HG03108 (cell line): ENCODE results near the gene HIP1.
"Not testable (repeated sequence)": the region's sequence is repeated elsewhere in the genome, so short reads cannot be mapped to it uniquely, and the experiment has no call there.

Source experiments
- ATAC-seq: cut with Tn5 transposase; IDR thresholded peaks from one replicate; pipeline ENCODE4 v1.9.1; 2021; ENCODE audit warnings: moderate library complexity; ENCODE audit not compliant: unreplicated experiment

The HIP1 gene

GRCh38 chr7:75583255-75583654, 155.5 kb downstream of the HIP1 start:
- ATAC-seq = no peak

- no peak for ATAC-seq
Observed at GRCh38 chr7:75579899-75580298, 158.8 kb downstream of the HIP1 start.

DNA sequence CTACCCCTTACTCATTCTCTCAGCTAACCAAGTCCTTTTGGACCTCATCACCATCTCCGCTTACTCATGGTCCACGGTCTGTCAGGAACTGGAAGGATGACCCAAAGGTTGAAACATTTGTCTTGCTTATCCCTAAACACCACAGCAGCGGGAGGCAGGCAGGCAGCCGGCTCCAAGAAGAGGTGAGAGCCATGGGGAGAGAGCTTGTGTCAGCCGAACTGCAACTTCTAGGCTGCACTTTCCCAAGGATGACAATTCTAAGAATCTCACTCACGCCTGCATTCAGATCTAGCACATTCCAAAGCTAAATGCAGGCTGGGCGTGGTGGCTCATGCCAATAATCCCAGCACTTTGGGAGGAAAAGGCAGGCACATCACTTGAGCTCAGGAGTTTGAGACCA, 160.7 kb downstream of the HIP1 start:
- no peak for ATAC-seq

DNA sequence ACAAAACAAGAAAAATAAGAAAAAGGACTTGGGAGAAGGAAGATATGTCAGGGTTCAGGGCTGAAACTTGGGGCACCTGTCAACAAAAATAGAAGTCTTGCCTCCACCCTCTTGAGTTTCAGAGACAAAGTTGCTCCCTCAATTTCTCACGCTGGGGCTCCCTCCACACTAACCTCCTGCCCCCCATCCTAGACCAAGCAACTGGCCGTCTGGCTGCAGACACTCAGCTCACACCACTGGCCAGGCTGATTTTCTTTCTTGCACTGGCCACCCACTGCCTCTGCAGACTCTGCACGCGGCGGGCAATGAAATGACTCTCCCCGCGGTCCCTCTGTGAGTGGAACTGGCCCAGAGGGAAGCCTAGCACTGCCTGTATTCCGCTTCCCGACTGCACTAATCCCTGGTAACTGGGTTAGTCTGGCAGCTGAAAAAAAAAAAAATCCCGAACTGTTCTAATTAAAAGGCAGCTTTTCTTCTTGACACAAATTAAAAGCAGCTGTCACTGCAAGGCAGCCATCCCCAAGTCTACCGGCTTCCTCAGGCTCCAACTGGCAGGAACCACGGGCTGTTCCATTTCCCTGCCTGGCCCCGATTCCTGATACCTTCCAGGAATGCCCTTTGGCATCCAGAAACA, 163.1 kb downstream of the HIP1 start:
- no peak for ATAC-seq

GRCh38 chr7:75573477-75574019, 165.2 kb downstream of the HIP1 start:
- ATAC-seq = no peak

GRCh38 chr7:75572814-75573213, 165.9 kb downstream of the HIP1 start:
- ATAC-seq = no peak

DNA sequence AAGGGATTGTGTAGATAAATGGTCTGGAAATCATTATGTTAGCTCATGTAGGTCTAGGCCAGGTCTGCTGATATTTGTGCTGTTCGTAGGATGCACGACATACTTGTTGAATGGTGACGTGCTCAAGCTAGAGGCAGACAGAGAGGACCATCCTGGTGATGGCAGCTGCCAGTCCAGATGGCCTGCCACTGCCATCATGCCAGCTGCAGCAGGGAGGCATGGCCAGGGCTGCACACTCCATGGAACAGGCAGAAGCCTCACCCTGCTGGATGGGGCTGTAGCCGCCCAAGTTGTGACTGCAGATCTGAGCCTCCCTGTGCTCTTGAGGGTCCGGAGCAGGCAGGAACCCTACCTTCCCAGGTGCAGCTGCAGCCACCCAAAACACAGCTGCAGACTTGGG, 166.3 kb downstream of the HIP1 start:
- ATAC-seq = no peak

- ATAC-seq = no peak
Observed at GRCh38 chr7:75571209-75571608, 167.5 kb downstream of the HIP1 start.

GRCh38 chr7:75569629-75570282, 169.0 kb downstream of the HIP1 start:
- not testable (repeated sequence) for ATAC-seq

DNA sequence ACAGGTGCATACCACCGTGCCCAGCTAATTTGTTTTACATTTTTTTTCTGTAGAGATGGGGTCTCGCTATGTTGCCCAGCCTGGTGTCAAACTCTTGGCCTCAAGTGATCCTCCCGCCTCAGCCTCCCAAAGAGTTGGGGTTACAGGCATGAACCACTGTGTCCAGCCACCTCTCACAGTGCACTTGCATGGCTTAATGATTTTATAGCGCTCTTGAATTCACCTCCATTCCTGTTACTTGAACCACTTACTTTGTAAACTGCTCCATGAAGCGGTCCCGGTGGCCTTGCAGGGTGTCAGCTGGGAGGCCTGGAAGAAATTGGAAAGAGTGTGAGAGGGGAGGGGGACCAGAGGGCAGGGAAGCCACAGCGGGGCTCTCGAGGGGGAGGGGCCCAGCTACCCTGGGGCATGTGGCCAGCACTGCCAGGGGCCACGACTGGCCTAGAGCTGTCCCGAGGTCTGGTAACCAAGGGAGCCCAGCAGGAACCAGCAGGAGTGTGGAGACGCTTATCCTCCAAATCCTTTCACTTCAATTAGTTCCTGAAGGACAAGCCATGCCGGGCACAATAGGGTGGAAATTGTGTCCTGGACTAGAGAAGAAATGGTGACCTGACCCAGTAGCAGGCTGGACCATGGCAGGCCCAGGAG, 170.7 kb downstream of the HIP1 start:
- no peak for ATAC-seq

DNA sequence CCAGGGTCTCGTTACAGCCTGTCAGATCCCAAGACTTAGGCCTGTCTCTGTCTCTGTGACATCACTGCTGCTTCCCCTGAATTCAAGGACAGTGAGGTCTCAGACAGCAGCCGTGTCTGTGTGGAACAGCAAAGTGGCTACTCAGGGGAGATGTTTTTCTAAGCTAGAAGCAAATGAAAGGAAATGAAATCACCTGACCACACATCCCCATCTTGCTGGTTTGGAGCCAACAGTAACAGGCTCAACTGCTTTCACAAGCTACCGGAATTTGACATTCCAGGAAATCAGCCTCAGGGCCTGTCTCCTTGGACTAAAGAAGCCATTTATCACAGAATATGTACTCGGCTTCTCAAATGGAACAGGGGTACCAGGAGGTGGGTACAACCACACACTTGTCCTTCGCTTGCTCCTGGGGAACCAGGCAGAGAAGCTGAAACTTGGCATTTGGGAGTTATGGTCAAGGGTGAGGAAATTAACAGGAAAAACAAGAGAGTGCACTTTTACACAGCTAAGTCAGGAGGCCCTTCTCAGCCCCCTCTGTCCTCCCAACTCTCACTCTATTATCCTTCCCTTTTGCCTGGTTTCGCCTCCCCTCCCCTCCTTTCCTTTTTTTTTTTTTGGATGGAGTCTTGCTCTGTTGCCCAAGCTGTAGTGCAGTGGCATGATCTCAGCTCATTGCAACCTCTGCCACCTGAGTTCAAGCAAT, 173.5 kb downstream of the HIP1 start:
- no peak for ATAC-seq

DNA sequence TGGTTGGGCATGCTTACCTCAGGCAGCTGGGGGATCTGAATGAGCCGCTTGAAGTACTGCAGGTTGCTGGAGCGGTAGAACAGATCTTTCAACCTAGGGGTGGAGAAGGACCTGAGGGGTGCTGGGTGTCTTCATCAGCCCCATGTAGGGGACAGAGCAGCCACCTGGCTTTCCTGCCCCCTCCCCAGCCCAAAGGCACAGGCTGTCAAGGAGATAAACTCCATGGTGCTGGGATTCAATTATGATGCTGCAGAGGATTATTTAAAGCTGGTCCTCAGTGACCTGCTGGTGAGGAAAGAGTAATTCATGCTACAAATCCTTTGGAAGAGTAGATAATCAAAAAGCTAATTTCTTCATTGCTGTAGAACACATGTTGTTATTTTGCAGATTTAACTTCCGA, 175.6 kb downstream of the HIP1 start:
- no peak for ATAC-seq

DNA sequence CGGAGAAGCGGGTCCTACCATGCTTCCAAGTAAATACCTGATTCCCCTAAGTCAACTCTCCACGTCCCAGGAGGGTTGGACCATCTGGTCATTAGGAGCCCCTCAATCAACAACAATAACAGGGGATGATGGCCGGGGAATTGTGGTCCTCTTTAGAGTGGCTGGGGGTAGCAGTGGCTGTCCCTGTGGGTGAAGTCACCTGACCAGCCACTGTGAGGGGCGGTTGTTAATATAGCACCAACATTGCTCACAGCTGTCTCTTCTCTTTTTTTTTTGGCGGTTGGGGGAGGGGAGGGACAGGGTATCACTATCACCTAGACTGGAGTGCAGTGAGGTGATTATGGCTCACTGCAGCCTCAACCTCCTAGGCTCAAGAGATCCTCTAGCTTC, 178.8 kb downstream of the HIP1 start:
- ATAC-seq = no peak

GRCh38 chr7:75559355-75559975, 179.3 kb downstream of the HIP1 start:
- ATAC-seq = no peak

- not testable (repeated sequence) for ATAC-seq
Observed at GRCh38 chr7:75556835-75557234, 181.9 kb downstream of the HIP1 start.

GRCh38 chr7:75555736-75556135, 183.0 kb downstream of the HIP1 start:
- ATAC-seq = no peak

GRCh38 chr7:75546237-75547015, 192.3 kb downstream of the HIP1 start:
- ATAC-seq = no peak

DNA sequence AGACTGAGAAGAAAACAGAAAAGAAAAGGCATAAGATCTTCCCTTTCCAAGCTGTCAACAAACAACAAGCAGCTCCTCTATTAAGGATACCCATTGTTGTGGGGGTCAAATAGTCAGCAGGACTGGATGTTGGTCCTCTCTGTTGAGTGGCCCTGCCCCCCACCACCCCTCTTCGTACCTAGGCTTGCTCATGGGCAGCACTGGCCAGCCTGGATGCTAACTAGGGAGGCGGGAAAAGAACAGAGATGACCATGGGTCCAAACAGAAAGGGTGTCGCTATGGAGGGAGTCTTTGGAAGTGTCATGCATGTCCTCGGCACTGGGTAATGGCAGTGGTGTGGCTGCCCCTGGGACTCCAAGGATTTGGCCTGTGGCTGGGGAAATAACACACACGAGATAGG, 201.0 kb downstream of the HIP1 start:
- ATAC-seq = no peak

DNA sequence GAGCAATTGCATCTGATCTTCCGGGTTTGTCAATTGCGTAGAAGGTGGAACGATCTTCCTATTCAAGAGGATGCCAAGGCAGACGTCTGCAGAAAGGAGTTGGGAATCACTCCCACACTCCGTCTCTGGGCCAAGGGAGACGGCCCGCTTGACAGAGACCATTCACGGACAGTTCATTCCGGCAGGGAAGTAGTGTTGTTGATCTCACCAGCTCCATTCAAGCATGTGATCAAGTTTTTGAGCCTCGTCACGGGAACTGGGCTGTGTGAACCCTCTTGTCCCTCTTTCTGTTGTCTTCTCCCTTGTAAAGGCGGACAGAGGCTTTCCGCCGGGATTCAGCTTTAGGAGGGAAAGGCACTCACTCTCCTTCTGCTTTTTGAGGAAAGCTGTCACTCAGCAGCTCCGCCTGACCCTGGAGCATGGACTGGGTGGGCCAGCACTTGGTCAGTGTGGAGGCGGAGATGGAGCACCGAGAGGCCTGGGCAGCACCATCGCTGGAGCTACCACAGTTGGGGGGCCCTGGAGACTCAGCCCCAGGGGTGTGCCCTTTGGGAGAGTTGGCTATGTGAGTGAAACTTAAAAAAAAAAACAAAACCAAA, 201.7 kb downstream of the HIP1 start:
- ATAC-seq = no peak

DNA sequence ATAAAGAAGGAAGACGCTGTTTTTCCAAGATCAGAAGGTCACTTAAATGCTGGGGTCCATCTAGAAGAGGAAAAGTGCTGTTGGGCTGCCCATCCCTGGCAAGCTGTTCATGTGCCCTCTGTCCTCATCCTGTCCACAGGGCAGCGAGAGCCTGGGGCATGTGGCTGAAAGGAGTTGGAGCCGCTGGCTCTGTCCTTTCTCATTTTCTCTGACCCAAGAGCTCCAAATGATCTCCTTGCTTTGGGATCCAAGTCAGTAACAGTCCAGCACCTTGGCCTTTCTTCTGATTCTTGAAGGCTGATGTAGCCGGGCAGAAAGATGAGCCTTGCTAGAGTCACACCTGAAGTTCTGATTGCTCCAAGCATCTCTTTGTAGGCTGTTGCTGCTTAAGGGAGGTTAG, 202.2 kb downstream of the HIP1 start:
- ATAC-seq = no peak
